ENCODE measurements around the gene TP53BP1.

- TF ChIP-seq POLR2A (IDR thresholded peaks at IDR 0.05; ENCODE audit: low read length) (no peak), GATA1 (IDR thresholded peaks at IDR 0.05; ENCODE audit: low read depth, low read length) (no peak)
Observed at GRCh38 chr15:43433661-43434303, 59.2 kb downstream of the TP53BP1 start.

Data from erythroblast (primary cell).